Measurements from ENCODE around the gene OR11H6.
"Not testable (repeated sequence)": the region's sequence is repeated elsewhere in the genome, so short reads cannot be mapped to it uniquely, and the experiment has no call there.

The OR11H6 gene

GRCh38 chr14:20247646-20248246 is 24.2 kb downstream of the OR11H6 start:
- no peak overlapping the region for H3K4me3 ChIP-seq (ENCODE audit: low read length in 2 of 2)

GRCh38 chr14:20262642-20263128 is 39.2 kb downstream of the OR11H6 start:
- no peak overlapping the region for H3K27ac ChIP-seq (ENCODE audit: low read length)
- no peaks in the 10 kb centered on the region for H3K4me1 ChIP-seq (ENCODE audit: control insufficient read depth, insufficient read depth, low read length)
- H3K36me3 ChIP-seq (ENCODE audit: control insufficient read depth in 2 of 2, insufficient read depth in 2 of 2, low read length in 2 of 2): no peaks in the 10 kb centered on the region
- H3K9ac ChIP-seq (ENCODE audit: low read length in 2 of 2): no peak overlapping the region
- no peaks in the 10 kb centered on the region for H3K9me3 ChIP-seq (ENCODE audit: control insufficient read depth in 2 of 2, low read length in 2 of 2)
- no peaks in the 10 kb centered on the region for H3K27me3 ChIP-seq (ENCODE audit: control insufficient read depth in 1 of 2, insufficient read depth in 2 of 2, low read length in 2 of 2)
- H3K4me3 ChIP-seq (ENCODE audit: low read length in 2 of 2): no peak overlapping the region

More at GRCh38 chr14:20247646-20248246, 24.2 kb downstream of the OR11H6 start:
- Histone ChIP-seq H3K9me3 (ENCODE audit: control insufficient read depth in 2 of 2, low read length in 2 of 2) (peaks cover 0 to 5% of the 10 kb centered on the region in 2 donors), H3K27ac (ENCODE audit: low read length) (no peak overlapping the region), H3K27me3 (ENCODE audit: control insufficient read depth in 1 of 2, insufficient read depth in 2 of 2, low read length in 2 of 2) (no peaks in the 10 kb centered on the region), H3K36me3 (ENCODE audit: control insufficient read depth in 2 of 2, insufficient read depth in 2 of 2, low read length in 2 of 2) (no peaks in the 10 kb centered on the region), H3K4me1 (ENCODE audit: control insufficient read depth, insufficient read depth, low read length) (no peaks in the 10 kb centered on the region), H3K9ac (ENCODE audit: low read length in 2 of 2) (no peak overlapping the region)

- H3K27me3 ChIP-seq (ENCODE audit: control insufficient read depth in 1 of 2, insufficient read depth in 2 of 2, low read length in 2 of 2); H3K27ac ChIP-seq (ENCODE audit: low read length); H3K9me3 ChIP-seq (ENCODE audit: control insufficient read depth in 2 of 2, low read length in 2 of 2); H3K4me1 ChIP-seq (ENCODE audit: control insufficient read depth, insufficient read depth, low read length); H3K36me3 ChIP-seq (ENCODE audit: control insufficient read depth in 2 of 2, insufficient read depth in 2 of 2, low read length in 2 of 2); H3K9ac ChIP-seq (ENCODE audit: low read length in 2 of 2); H3K4me3 ChIP-seq (ENCODE audit: low read length in 2 of 2): not testable (repeated sequence)
Observed at GRCh38 chr14:20264361-20264760, 40.9 kb downstream of the OR11H6 start.

- no peak overlapping the region for H3K27ac ChIP-seq (ENCODE audit: low read length)
- H3K4me1 ChIP-seq (ENCODE audit: control insufficient read depth, insufficient read depth, low read length): no peaks in the 10 kb centered on the region
- H3K36me3 ChIP-seq (ENCODE audit: control insufficient read depth in 2 of 2, insufficient read depth in 2 of 2, low read length in 2 of 2): peaks cover 0 to 3% of the 10 kb centered on the region in 2 donors
- peaks cover 0 to 3% of the 10 kb centered on the region in 2 donors for H3K9me3 ChIP-seq (ENCODE audit: control insufficient read depth in 2 of 2, low read length in 2 of 2)
- no peak overlapping the region for H3K9ac ChIP-seq (ENCODE audit: low read length in 2 of 2)
- no peaks in the 10 kb centered on the region for H3K27me3 ChIP-seq (ENCODE audit: control insufficient read depth in 1 of 2, insufficient read depth in 2 of 2, low read length in 2 of 2)
- H3K4me3 ChIP-seq (ENCODE audit: low read length in 2 of 2): no peak overlapping the region
Observed at GRCh38 chr14:20274062-20274461, 50.6 kb downstream of the OR11H6 start.

All from stomach smooth muscle (tissue), 2 donors.